Measurements from ENCODE around the gene ETV4. TPM values are rescaled to one million over a fixed set of nuclear protein-coding genes. Genes with fewer than 3 reads are reported as not detected.

ETV4 gene
- total and polyA plus RNA-seq, 2 donors, result 0.34 to 0.38 TPM

- Histone ChIP-seq H3K27me3 (ENCODE audit: control insufficient read depth in 2 of 2, insufficient read depth in 1 of 2, low read length in 1 of 2) (peaks cover 65 to 86% of the 10 kb centered on the region in 2 donors), H3K27ac (ENCODE audit: low read depth in 1 of 2, low read length in 1 of 2) (no peak overlapping the region), H3K4me1 (ENCODE audit: control insufficient read depth in 2 of 2, insufficient read depth in 2 of 2, low read length in 2 of 2) (peaks cover 10 to 11% of the 10 kb centered on the region in 2 donors), H3K36me3 (ENCODE audit: control insufficient read depth in 2 of 2, insufficient read depth in 2 of 2, low read length in 1 of 2) (no peaks in the 10 kb centered on the region), H3K4me3 (ENCODE audit: low read length in 2 of 2) (no peak overlapping the region), H3K9me3 (ENCODE audit: control insufficient read depth in 2 of 2, insufficient read depth in 1 of 2, low read length in 1 of 2) (peaks cover 0 to 1% of the 10 kb centered on the region in 2 donors)
- DNase-seq (ENCODE audit: low read depth in 6 of 9, low spot score in 9 of 9), result no peak
- 83% methylated on average over 3 of the region's 3 CpGs for WGBS
Observed at GRCh38 chr17:43548689-43549379, 2.7 kb upstream of the ETV4 start.

- peaks cover 66 to 86% of the 10 kb centered on the region in 2 donors for H3K27me3 ChIP-seq (ENCODE audit: control insufficient read depth in 2 of 2, insufficient read depth in 1 of 2, low read length in 1 of 2)
- H3K9me3 ChIP-seq (ENCODE audit: control insufficient read depth in 2 of 2, insufficient read depth in 1 of 2, low read length in 1 of 2), result peaks cover 0 to 1% of the 10 kb centered on the region in 2 donors
- no peaks in the 10 kb centered on the region for H3K36me3 ChIP-seq (ENCODE audit: control insufficient read depth in 2 of 2, insufficient read depth in 2 of 2, low read length in 1 of 2)
- no peak for DNase-seq (ENCODE audit: low read depth in 6 of 9, low spot score in 9 of 9)
- no peak overlapping the region for H3K4me3 ChIP-seq (ENCODE audit: low read length in 2 of 2)
- H3K27ac ChIP-seq (ENCODE audit: low read depth in 1 of 2, low read length in 1 of 2), result no peak overlapping the region
- peaks cover 10 to 11% of the 10 kb centered on the region in 2 donors for H3K4me1 ChIP-seq (ENCODE audit: control insufficient read depth in 2 of 2, insufficient read depth in 2 of 2, low read length in 2 of 2)
Observed at GRCh38 chr17:43547659-43548256, 1.6 kb upstream of the ETV4 start.

- peaks cover 10 to 11% of the 10 kb centered on the region in 2 donors for H3K4me1 ChIP-seq (ENCODE audit: control insufficient read depth in 2 of 2, insufficient read depth in 2 of 2, low read length in 2 of 2)
- peaks cover 69 to 87% of the 10 kb centered on the region in 2 donors for H3K27me3 ChIP-seq (ENCODE audit: control insufficient read depth in 2 of 2, insufficient read depth in 1 of 2, low read length in 1 of 2)
- 81% methylated on average over 2 of the region's 2 CpGs for WGBS
- H3K9me3 ChIP-seq (ENCODE audit: control insufficient read depth in 2 of 2, insufficient read depth in 1 of 2, low read length in 1 of 2), result peaks cover 0 to 1% of the 10 kb centered on the region in 2 donors
- H3K36me3 ChIP-seq (ENCODE audit: control insufficient read depth in 2 of 2, insufficient read depth in 2 of 2, low read length in 1 of 2), result no peaks in the 10 kb centered on the region
- H3K27ac ChIP-seq (ENCODE audit: low read depth in 1 of 2, low read length in 1 of 2), result no peak overlapping the region
- no peak for DNase-seq (ENCODE audit: low read depth in 6 of 9, low spot score in 9 of 9)
- H3K4me3 ChIP-seq (ENCODE audit: low read length in 2 of 2), result no peak overlapping the region
Observed at GRCh38 chr17:43547189-43547550, 1.0 kb upstream of the ETV4 start.

GRCh38 chr17:43545383-43545632 lies 832 bp downstream of the ETV4 start:
- peaks cover 66 to 96% of the 10 kb centered on the region in 2 donors for H3K27me3 ChIP-seq (ENCODE audit: control insufficient read depth in 2 of 2, insufficient read depth in 1 of 2, low read length in 1 of 2)
- DNase-seq (ENCODE audit: low read depth in 6 of 9, low spot score in 9 of 9), result no peak
- H3K36me3 ChIP-seq (ENCODE audit: control insufficient read depth in 2 of 2, insufficient read depth in 2 of 2, low read length in 1 of 2), result no peaks in the 10 kb centered on the region
- no peak overlapping the region for H3K27ac ChIP-seq (ENCODE audit: low read depth in 1 of 2, low read length in 1 of 2)
- H3K9me3 ChIP-seq (ENCODE audit: control insufficient read depth in 2 of 2, insufficient read depth in 1 of 2, low read length in 1 of 2), result peaks cover 0 to under 1% of the 10 kb centered on the region in 2 donors
- peaks cover 10 to 11% of the 10 kb centered on the region in 2 donors for H3K4me1 ChIP-seq (ENCODE audit: control insufficient read depth in 2 of 2, insufficient read depth in 2 of 2, low read length in 2 of 2)
- under 1% methylated on average over 21 of the region's 21 CpGs for WGBS
- H3K4me3 ChIP-seq (ENCODE audit: low read length in 2 of 2), result peak overlapping the region; percentile 19 to 48

- Histone ChIP-seq H3K4me1 (ENCODE audit: control insufficient read depth in 2 of 2, insufficient read depth in 2 of 2, low read length in 2 of 2) (peaks cover 10 to 11% of the 10 kb centered on the region in 2 donors), H3K4me3 (ENCODE audit: low read length in 2 of 2) (no peak overlapping the region), H3K27me3 (ENCODE audit: control insufficient read depth in 2 of 2, insufficient read depth in 1 of 2, low read length in 1 of 2) (peaks cover 60 to 89% of the 10 kb centered on the region in 2 donors), H3K27ac (ENCODE audit: low read depth in 1 of 2, low read length in 1 of 2) (no peak overlapping the region), H3K36me3 (ENCODE audit: control insufficient read depth in 2 of 2, insufficient read depth in 2 of 2, low read length in 1 of 2) (no peaks in the 10 kb centered on the region), H3K9me3 (ENCODE audit: control insufficient read depth in 2 of 2, insufficient read depth in 1 of 2, low read length in 1 of 2) (no peaks in the 10 kb centered on the region)
- 20% methylated on average over 7 of the region's 7 CpGs for WGBS
- DNase-seq (ENCODE audit: low read depth in 6 of 9, low spot score in 9 of 9), result no peak
Observed at GRCh38 chr17:43543771-43544575, 2.2 kb downstream of the ETV4 start.

- Histone ChIP-seq H3K9me3 (ENCODE audit: control insufficient read depth in 2 of 2, insufficient read depth in 1 of 2, low read length in 1 of 2) (no peaks in the 10 kb centered on the region), H3K27me3 (ENCODE audit: control insufficient read depth in 2 of 2, insufficient read depth in 1 of 2, low read length in 1 of 2) (peaks cover 54 to 83% of the 10 kb centered on the region in 2 donors), H3K36me3 (ENCODE audit: control insufficient read depth in 2 of 2, insufficient read depth in 2 of 2, low read length in 1 of 2) (no peaks in the 10 kb centered on the region), H3K4me3 (ENCODE audit: low read length in 2 of 2) (no peak overlapping the region), H3K27ac (ENCODE audit: low read depth in 1 of 2, low read length in 1 of 2) (no peak overlapping the region), H3K4me1 (ENCODE audit: control insufficient read depth in 2 of 2, insufficient read depth in 2 of 2, low read length in 2 of 2) (peaks cover 10 to 11% of the 10 kb centered on the region in 2 donors)
- 63% methylated on average over 4 of the region's 4 CpGs for WGBS
- no peak for DNase-seq (ENCODE audit: low read depth in 6 of 9, low spot score in 9 of 9)
Observed at GRCh38 chr17:43543300-43543699, 2.8 kb downstream of the ETV4 start.

- no peak overlapping the region for H3K4me3 ChIP-seq (ENCODE audit: low read length in 2 of 2)
- H3K36me3 ChIP-seq (ENCODE audit: control insufficient read depth in 2 of 2, insufficient read depth in 2 of 2, low read length in 1 of 2), result no peaks in the 10 kb centered on the region
- H3K27me3 ChIP-seq (ENCODE audit: control insufficient read depth in 2 of 2, insufficient read depth in 1 of 2, low read length in 1 of 2), result peaks cover 50 to 78% of the 10 kb centered on the region in 2 donors
- peaks cover 10 to 11% of the 10 kb centered on the region in 2 donors for H3K4me1 ChIP-seq (ENCODE audit: control insufficient read depth in 2 of 2, insufficient read depth in 2 of 2, low read length in 2 of 2)
- 89% methylated on average over 8 of the region's 8 CpGs for WGBS
- H3K9me3 ChIP-seq (ENCODE audit: control insufficient read depth in 2 of 2, insufficient read depth in 1 of 2, low read length in 1 of 2), result no peaks in the 10 kb centered on the region
- DNase-seq (ENCODE audit: low read depth in 6 of 9, low spot score in 9 of 9), result no peak
- H3K27ac ChIP-seq (ENCODE audit: low read depth in 1 of 2, low read length in 1 of 2), result no peak overlapping the region
Observed at GRCh38 chr17:43542859-43543258, 3.3 kb downstream of the ETV4 start.

- Histone ChIP-seq H3K9me3 (ENCODE audit: control insufficient read depth in 2 of 2, insufficient read depth in 1 of 2, low read length in 1 of 2) (no peaks in the 10 kb centered on the region), H3K36me3 (ENCODE audit: control insufficient read depth in 2 of 2, insufficient read depth in 2 of 2, low read length in 1 of 2) (no peaks in the 10 kb centered on the region), H3K4me3 (ENCODE audit: low read length in 2 of 2) (no peak overlapping the region), H3K27ac (ENCODE audit: low read depth in 1 of 2, low read length in 1 of 2) (no peak overlapping the region), H3K27me3 (ENCODE audit: control insufficient read depth in 2 of 2, insufficient read depth in 1 of 2, low read length in 1 of 2) (peaks cover 32 to 60% of the 10 kb centered on the region in 2 donors), H3K4me1 (ENCODE audit: control insufficient read depth in 2 of 2, insufficient read depth in 2 of 2, low read length in 2 of 2) (peaks cover 3 to 6% of the 10 kb centered on the region in 2 donors)
- WGBS, result 89% methylated on average over 11 of the region's 11 CpGs
- no peak for DNase-seq (ENCODE audit: low read depth in 6 of 9, low spot score in 9 of 9)
Observed at GRCh38 chr17:43540821-43541674, 5.1 kb downstream of the ETV4 start.
